Neural progenitor cell (in vitro differentiated cells): ENCODE measurements around the gene CYP3A5. TPM values are rescaled to one million over a fixed set of nuclear protein-coding genes. Genes with fewer than 3 reads are reported as not detected.
A peak's percentile ranks its signal among the peaks of the same experiment; 100 is the strongest.

Experiments used
- DNase-seq: peaks from one replicate; pipeline ENCODE4 v3.0.0-alpha.2; 2016; ENCODE audit warnings: low spot score
- H2AFZ ChIP-seq: fragments of 200-600 bp; sonication (generic); replicated peaks from 2 replicates; pipeline ENCODE4 v1.6.1; 2016; ENCODE audit warnings: antibody characterized with exemption
- H3F3A ChIP-seq: fragments of 200-600 bp; sonication (generic); 2 replicates; pipeline ENCODE4 v1.6.1; 2016; ENCODE audit warnings: antibody characterized with exemption, low read depth
- H3K27ac ChIP-seq: fragments of 200-600 bp; sonication (generic); 2 replicates; pipeline ENCODE4 v1.5.1; 2016; ENCODE audit warnings: mild to moderate bottlenecking
- H3K27me3 ChIP-seq: fragments of 200-600 bp; sonication (generic); 2 replicates; pipeline ENCODE4 v1.6.1; 2016; ENCODE audit warnings: mild to moderate bottlenecking, moderate library complexity
- H3K36me3 ChIP-seq: fragments of 200-600 bp; sonication (generic); 2 replicates; pipeline ENCODE4 v1.5.1; 2016
- H3K4me1 ChIP-seq: fragments of 200-600 bp; sonication (generic); 2 replicates; pipeline ENCODE4 v1.6.1; 2016; ENCODE audit warnings: mixed run types
- H3K4me2 ChIP-seq: fragments of 200-600 bp; sonication (generic); 2 replicates; pipeline ENCODE4 v1.6.1; 2016
- H3K4me3 ChIP-seq: fragments of 200-600 bp; sonication (generic); 2 replicates; pipeline ENCODE4 v1.5.1; 2016
- H3K79me2 ChIP-seq: fragments of 200-600 bp; sonication (generic); 2 replicates; pipeline ENCODE4 v1.6.1; 2016; ENCODE audit warnings: low read depth
- H3K9ac ChIP-seq: fragments of 200-600 bp; sonication (generic); 2 replicates; pipeline ENCODE4 v1.6.1; 2016
- H3K9me3 ChIP-seq: fragments of 200-600 bp; sonication (generic); 2 replicates; pipeline ENCODE4 v1.5.1; 2016; ENCODE audit warnings: low read depth
- H4K20me1 ChIP-seq: fragments of 200-600 bp; sonication (generic); 2 replicates; pipeline ENCODE4 v1.6.1; 2016; ENCODE audit warnings: low read depth
- H3K27ac Mint-ChIP-seq: 3 replicates; pipeline ENCODE4 v1.8.0; 2021; ENCODE audit warnings: mixed read lengths
- H3K27me3 Mint-ChIP-seq: 2 replicates; pipeline ENCODE4 v1.8.0; 2022; ENCODE audit warnings: low read depth, mild to moderate bottlenecking, inconsistent platforms, moderate library complexity, mixed read lengths; ENCODE audit not compliant: insufficient read depth
- H3K36me3 Mint-ChIP-seq: 3 replicates; pipeline ENCODE4 v1.8.0; 2021; ENCODE audit warnings: mixed read lengths
- H3K4me1 Mint-ChIP-seq: 3 replicates; pipeline ENCODE4 v1.8.0; 2021; ENCODE audit warnings: mixed read lengths
- H3K4me3 Mint-ChIP-seq: 3 replicates; pipeline ENCODE4 v1.8.0; 2021; ENCODE audit warnings: mild to moderate bottlenecking, moderate library complexity, mixed read lengths
- H3K9me3 Mint-ChIP-seq: 3 replicates; pipeline ENCODE4 v1.8.0; 2020; ENCODE audit warnings: mixed read lengths
- CTCF ChIP-seq: fragments of 200-600 bp; sonication (generic); IDR thresholded peaks from 2 replicates; pipeline ENCODE4 v1.5.1; 2017; ENCODE audit warnings: antibody characterized with exemption, mild to moderate bottlenecking
- EZH2 ChIP-seq: fragments of 200-600 bp; sonication (generic); IDR thresholded peaks from 2 replicates; pipeline ENCODE4 v1.6.1; 2017; ENCODE audit warnings: antibody characterized with exemption, mild to moderate bottlenecking, moderate library complexity
- EZH2phosphoT487 ChIP-seq: fragments of 200-600 bp; sonication (generic); IDR thresholded peaks from 2 replicates; pipeline ENCODE4 v1.6.1; 2017; ENCODE audit warnings: antibody characterized with exemption
- small RNA-seq: library from RNA; depleted of rRNA; stranded (forward); fragments of <200 nt; gene quantifications from one replicate; pipeline ENCODE3, GENCODE V24; 2015
- total RNA-seq: library from RNA; depleted of rRNA; stranded (reverse); fragments of >200 nt; gene quantifications from 2 replicates; pipeline ENCODE4 v1.2.3, GENCODE V29; 2015; ENCODE audit warnings: low replicate concordance

CYP3A5 gene
- total RNA-seq, 1 donor from 2014 or later, result not detected

GRCh38 chr7:99601656-99602310 is 78.0 kb downstream of the CYP3A5 start:
- Histone ChIP-seq H3K9me3 (no peaks in the 10 kb centered on the region), H2AFZ (no peak overlapping the region), H3K9ac (no peak overlapping the region), H3K4me1 (no peaks in the 10 kb centered on the region), H4K20me1 (no peaks in the 10 kb centered on the region), H3K27ac (no peak overlapping the region), H3K36me3 (no peaks in the 10 kb centered on the region), H3K4me2 (no peak overlapping the region), H3K27me3 (no peaks in the 10 kb centered on the region), H3F3A (peaks cover 5% of the 10 kb centered on the region), H3K4me3 (no peak overlapping the region), H3K79me2 (no peaks in the 10 kb centered on the region)
- H3K27me3 Mint-ChIP-seq, result peaks cover 6% of the 10 kb centered on the region
- TF ChIP-seq CTCF (peak; percentile 30), EZH2 (no peak), EZH2phosphoT487 (no peak)
- DNase-seq, result peak; percentile 11
- H3K27ac Mint-ChIP-seq, result no peak overlapping the region
- no peak overlapping the region for H3K4me3 Mint-ChIP-seq
- no peaks in the 10 kb centered on the region for H3K9me3 Mint-ChIP-seq
- no peaks in the 10 kb centered on the region for H3K4me1 Mint-ChIP-seq
- H3K36me3 Mint-ChIP-seq, result no peaks in the 10 kb centered on the region

GRCh38 chr7:99599836-99600235 is 80.0 kb downstream of the CYP3A5 start:
- peaks cover 4% of the 10 kb centered on the region for H3K9me3 ChIP-seq
- H3K27ac ChIP-seq, result no peak overlapping the region
- H3K36me3 ChIP-seq, result no peaks in the 10 kb centered on the region
- H3K79me2 ChIP-seq, result no peaks in the 10 kb centered on the region
- no peak overlapping the region for H2AFZ ChIP-seq
- H3K9ac ChIP-seq, result no peak overlapping the region
- TF ChIP-seq CTCF (no peak), EZH2phosphoT487 (no peak), EZH2 (no peak)
- Mint-ChIP-seq H3K27ac (no peak overlapping the region), H3K4me3 (no peak overlapping the region), H3K36me3 (no peaks in the 10 kb centered on the region), H3K4me1 (no peaks in the 10 kb centered on the region), H3K9me3 (no peaks in the 10 kb centered on the region), H3K27me3 (peaks cover 5% of the 10 kb centered on the region)
- H3K4me2 ChIP-seq, result no peak overlapping the region
- H3K4me1 ChIP-seq, result no peaks in the 10 kb centered on the region
- no peaks in the 10 kb centered on the region for H3K27me3 ChIP-seq
- H4K20me1 ChIP-seq, result no peaks in the 10 kb centered on the region
- peaks cover 22% of the 10 kb centered on the region for H3F3A ChIP-seq
- no peak overlapping the region for H3K4me3 ChIP-seq
- DNase-seq, result no peak

Small RNA genes within 50 kb of the gene (small RNA-seq; reads per million reads assigned to genes)
- gene CYP3A51P (not detected), gene CYP3A7-CYP3A51P (not detected)

Other genes starting within 250 kb of the CYP3A5 start
- gene PTCD1, start 241.2 kb downstream of the CYP3A5 start, total RNA-seq, result 8.3 and 10.5 TPM in 2 replicates
- 72.1 and 120 TPM in 2 replicates for gene CPSF4, start 241.1 kb downstream of the CYP3A5 start, total RNA-seq
- 2,754 and 3,838 TPM in 2 replicates for gene ATP5MF, start 213.8 kb downstream of the CYP3A5 start, total RNA-seq
- gene ZNF789, start 207.1 kb downstream of the CYP3A5 start, total RNA-seq, result 18.7 and 20.2 TPM in 2 replicates
- 16.8 and 22.4 TPM in 2 replicates for gene ZNF394, start 179.7 kb downstream of the CYP3A5 start, total RNA-seq
- gene ZKSCAN5, start 175.3 kb downstream of the CYP3A5 start, total RNA-seq, result 19.6 and 23.3 TPM in 2 replicates
- gene FAM200A, start 127.9 kb downstream of the CYP3A5 start, total RNA-seq, result 14.7 and 21.1 TPM in 2 replicates
- 59.3 and 66.3 TPM in 2 replicates for gene ZNF655, start 121.4 kb downstream of the CYP3A5 start, total RNA-seq
- gene TMEM225B, start 81.7 kb downstream of the CYP3A5 start, total RNA-seq, result 0.53 TPM in 1 of 2 replicates, not detected in the other
- gene ZSCAN25, start 63.0 kb downstream of the CYP3A5 start, total RNA-seq, result 8.7 and 13.3 TPM in 2 replicates
- not detected in 2 replicates for gene CYP3A7, start 55.2 kb upstream of the CYP3A5 start, total RNA-seq
- gene CYP3A4, start 104.2 kb upstream of the CYP3A5 start, total RNA-seq, result not detected in 2 replicates
- gene CYP3A43, start 148.0 kb upstream of the CYP3A5 start, total RNA-seq, result not detected in 2 replicates
- not detected in 2 replicates for gene OR2AE1, start 197.0 kb upstream of the CYP3A5 start, total RNA-seq
- 0.03 TPM in 1 of 2 replicates, not detected in the other for gene TRIM4, start 239.5 kb upstream of the CYP3A5 start, total RNA-seq
- gene GJC3, start 249.6 kb upstream of the CYP3A5 start, total RNA-seq, result 0.34 TPM in 1 of 2 replicates, not detected in the other